ENCODE measurements around the gene NELFB.
"Not testable (repeated sequence)": the region's sequence is repeated elsewhere in the genome, so short reads cannot be mapped to it uniquely, and the experiment has no call there.

NELFB gene

DNA sequence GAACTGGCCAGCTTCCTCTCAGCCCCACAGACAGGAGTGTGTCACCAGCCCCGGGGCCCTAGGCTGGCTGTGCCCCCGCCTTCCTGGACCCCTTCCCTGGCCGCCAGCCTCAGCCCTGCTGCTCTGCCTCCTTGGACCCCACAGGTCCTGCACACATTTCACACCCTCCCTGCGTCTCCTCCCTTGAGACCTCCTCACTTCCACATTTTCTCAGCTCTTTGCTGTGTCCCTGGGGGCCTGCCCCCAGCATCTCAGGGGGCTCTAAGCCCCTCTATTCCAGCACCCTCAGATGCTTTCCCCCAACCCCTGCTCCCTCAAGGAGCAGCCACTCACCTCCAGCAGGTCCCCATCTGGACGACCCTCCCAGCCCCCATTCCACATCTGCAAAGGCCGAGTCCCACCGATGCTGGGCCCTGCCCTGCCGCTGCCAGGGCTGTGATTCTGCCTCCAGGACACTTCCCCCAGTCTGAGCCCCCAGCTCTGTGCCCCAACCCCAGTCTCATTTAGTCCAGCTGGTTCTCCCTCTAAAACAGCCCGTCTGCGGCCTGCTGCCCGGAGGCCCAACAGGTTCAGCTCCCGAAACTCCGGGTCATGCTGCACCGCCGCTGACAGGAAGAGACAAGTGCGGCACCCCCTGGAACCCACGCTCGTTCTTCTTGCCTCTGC is 20.2 kb upstream of the NELFB start:
- no peak for DNase-seq

- no peak for DNase-seq
These were observed 19.5 kb upstream of the NELFB start for GRCh38 chr9:137235424-137236237.

GRCh38 chr9:137236238-137236935 is 18.7 kb upstream of the NELFB start:
- peak; percentile 46 to 71 for DNase-seq

- no peak for DNase-seq
These were observed 18.1 kb upstream of the NELFB start for GRCh38 chr9:137236936-137237421.

DNA sequence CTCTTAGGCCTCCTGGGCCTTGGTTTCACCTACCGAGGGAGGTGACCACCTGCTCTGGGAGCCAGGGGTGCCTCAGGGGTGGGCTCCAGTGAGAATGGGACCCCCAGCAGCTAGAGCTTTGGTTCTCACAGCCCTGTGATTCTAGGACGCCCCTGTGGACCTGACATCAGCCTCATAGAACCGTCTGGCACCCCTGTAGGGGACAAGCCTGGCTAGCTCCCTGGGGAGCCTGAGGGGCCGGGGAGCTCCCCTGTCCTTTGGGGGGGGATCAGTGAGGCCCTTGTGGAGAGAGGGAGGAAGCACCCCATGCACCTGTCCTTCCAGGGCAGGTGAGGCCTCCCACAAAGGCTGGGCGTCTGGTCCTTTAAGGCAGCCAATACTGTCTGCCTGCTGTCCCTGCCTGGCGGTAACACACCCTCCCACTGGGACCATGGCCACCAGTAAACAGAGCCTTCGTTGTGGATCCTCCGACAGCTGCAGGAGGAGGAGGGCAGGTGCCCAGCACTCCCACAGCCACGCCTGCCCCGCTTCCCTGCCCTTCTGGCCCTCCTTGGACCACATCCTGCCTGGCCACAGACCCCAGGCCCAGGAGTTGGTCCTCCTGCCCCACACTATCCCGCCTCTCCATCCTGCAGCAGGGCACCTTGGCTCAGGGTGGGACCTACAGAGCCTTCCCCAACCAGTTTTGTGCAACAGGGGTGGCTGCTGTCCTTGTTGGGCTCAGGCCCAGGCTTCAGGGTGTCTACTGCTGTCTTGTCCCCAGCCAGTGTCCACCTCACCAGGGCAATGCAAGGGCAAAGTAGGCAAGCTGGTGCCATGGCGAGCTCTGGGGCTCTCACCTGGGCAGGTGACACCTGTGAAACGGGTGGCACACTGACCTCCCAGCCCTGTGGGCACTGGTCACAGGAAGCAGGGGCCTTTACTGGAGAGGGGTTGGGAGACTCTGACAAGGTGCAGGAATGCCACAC is 17.1 kb upstream of the NELFB start:
- peak; percentile 50 to 70 for DNase-seq

- not testable (repeated sequence) for DNase-seq
These were observed 15.5 kb upstream of the NELFB start for GRCh38 chr9:137239541-137240200.

GRCh38 chr9:137240318-137240840 is 14.7 kb upstream of the NELFB start:
- DNase-seq = peak; percentile 54 to 79

- peak; percentile 99 to 100 for DNase-seq
These were observed 14.2 kb upstream of the NELFB start, which contains the start of gene TUBB4B for GRCh38 chr9:137240841-137241489. Gene TUBB4B (plus strand): TSS chr9:137241287. CDS start chr9:137241361, 74 bp downstream.

- DNase-seq = no peak
These were observed 13.4 kb upstream of the NELFB start for GRCh38 chr9:137241490-137242268.

- no peak for DNase-seq
These were observed 12.6 kb upstream of the NELFB start for GRCh38 chr9:137242269-137243203.

DNA sequence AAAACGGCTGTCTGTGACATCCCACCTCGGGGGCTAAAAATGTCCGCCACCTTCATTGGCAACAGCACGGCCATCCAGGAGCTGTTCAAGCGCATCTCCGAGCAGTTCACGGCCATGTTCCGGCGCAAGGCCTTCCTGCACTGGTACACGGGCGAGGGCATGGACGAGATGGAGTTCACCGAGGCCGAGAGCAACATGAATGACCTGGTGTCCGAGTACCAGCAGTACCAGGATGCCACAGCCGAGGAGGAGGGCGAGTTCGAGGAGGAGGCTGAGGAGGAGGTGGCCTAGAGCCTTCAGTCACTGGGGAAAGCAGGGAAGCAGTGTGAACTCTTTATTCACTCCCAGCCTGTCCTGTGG is 11.9 kb upstream of the NELFB start:
- DNase-seq = not testable (repeated sequence)

DNA sequence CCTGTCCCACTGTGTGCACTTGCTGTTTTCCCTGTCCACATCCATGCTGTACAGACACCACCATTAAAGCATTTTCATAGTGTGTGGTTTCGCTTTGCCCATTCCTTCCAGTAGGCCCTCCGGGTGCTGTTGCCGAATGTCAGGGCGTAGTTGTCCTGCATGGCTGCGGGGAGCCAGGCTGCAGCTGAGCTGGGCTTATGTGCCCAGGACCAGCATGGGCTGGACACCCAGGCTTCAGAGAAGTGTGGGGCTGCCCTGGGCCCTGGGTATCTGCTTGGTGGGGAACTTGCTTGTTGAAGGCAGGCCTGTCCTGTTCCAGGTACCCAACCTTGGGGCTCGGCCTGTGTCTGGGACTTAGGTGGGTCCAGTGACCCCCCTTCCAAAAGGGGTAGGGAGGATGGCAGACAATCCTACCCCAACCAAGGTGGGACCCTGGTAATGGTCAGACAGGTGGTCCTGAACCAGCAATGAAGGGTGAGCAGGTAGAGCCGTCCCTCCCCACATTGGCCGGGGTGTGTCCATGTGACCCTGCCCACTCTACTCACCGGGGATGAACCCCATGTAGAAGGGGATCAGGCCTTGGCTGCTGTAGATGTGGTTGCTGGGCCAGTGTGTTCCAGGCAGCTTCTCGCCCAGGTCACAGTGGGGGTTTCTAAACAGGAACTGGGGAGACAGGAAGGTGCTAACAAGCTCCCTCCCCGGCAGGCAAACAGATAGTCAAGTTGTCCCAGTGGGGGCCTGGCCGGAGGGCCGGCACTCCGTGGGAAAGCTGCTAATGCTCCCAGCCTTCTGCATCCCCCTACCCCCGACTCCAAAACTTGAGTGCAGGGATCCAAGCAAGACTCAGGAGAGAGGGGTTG is 11.3 kb upstream of the NELFB start:
- DNase-seq = no peak

DNA sequence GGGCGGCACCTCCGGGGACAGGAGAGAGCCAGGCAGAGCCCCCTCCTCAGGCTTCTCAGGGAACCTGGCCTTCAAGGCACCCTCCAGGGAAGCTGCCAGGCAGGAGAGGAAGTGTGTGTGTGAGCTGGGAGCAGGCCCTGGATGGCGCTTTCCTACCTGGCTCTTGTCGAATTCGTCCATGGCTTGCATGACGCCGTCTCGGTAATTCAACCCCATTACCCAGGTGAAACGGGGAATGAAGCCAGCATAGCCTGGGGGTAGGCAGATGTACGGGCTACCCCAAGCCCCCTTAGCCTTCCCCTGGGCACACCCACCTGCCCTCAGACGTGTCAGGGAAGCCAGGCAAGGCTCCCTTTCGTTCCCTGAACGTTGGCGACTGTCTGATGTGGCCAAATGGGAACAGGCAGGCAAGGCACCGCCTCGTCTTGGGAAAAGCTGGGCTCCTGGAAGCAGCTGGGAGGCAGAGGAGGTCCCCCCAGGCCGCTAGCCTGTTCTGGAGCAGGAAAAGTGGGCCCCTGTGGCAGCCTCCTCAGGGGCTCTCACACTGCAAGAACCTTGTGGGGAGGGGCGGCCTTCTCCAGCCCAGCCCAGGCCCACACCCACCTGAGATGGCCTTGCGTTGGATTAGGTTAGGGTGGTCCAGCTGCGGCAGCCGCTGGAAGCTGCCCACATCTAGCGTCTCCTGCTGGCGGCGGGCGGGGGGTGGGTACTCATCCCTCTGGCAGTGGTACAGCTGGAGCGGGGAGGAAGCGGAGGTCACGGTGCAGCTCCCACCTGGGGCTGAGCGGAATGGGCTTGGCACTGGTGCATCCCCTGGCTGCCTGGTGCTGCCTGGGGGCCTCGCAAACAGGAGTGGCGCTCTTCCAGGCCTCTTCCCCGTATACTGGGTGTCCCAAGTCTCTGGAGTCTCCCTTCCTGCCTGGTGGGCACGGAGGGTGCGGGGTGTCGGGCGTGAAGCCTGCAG is 10.4 kb upstream of the NELFB start:
- DNase-seq = no peak

DNA sequence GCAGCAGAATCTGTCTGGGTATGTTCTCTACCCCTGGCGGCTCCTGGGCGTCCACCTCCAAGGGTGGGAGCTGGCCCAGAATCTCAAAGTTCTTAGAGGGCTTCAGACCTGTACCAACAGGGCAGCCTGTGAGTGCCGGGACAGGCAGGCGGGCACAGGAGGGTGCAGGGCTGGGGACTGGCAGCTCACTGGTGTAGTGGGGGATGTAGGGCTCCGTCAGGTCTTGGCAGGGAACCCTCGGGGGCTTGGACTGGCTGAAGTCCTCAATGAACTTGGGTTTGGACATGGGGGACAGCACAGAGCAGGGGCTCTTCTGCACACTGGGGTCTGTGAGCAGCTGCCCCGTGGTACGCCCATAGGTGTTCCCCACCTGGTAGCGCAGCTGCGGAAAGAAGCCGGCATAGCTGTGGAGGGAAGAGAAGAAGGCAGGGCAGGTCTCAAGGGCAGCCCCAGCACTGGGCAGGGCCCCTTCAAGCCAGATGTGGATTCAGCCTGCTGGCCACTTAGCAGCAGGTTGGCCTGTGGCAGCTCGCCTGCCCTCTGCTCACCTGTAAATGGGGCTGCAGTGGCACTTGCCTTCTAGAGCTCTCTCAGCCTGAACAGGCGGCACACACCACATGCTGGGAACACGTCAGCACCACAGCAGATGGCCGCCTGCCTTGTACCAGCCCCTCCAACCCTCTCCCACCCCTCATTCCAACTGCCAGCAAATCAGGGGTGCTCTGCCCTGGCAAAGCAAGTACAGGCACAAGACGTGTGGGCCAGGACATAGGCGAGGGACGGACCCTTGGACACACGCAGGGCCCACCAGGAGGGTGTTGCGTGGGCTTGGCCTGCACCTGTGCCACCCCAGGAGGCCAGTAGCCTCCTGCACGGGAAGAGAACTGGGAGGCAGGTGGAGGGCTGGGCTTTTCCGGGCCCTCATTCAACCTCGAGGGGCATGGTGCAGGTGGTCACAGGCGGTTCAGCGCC is 9.4 kb upstream of the NELFB start:
- DNase-seq = no peak

All from hippocampal formation (tissue), 2 donors.